ENCODE measurements around the gene NCOR1. TPM values are rescaled to one million over a fixed set of nuclear protein-coding genes. Genes with fewer than 3 reads are reported as not detected.

Gene NCOR1
- total and polyA plus RNA-seq, 2 of the 8 experiments (the other 6 are each of a cell fraction or from before 2014, with no cell fraction given), result 65.4 to 142 TPM

DNA sequence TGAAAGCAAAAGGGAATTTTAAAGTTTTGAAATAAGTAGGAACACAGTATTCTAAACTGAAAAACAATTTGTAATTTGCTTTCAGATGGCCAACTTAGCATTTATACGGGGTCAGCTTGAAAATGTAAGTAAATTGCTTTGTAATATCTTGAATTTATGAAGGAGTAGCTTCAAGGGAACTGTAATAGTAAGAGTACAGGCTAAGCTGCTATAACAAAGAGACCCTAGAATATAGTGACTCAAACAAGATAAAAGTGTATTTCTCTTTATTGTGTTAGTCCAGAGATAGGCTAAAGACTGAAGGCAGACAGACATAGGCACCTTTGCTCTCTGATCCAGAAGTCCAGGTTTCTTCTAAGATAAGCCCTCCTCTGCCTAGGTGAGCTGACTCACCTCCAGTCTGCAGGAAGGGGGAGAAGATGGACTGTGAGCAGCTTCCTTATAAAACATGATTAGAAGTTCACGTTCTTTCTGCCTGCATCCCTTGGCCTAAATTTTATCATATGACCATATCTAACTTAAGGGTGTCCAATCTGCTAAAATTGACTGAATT is 212.6 kb downstream of the NCOR1 start:
- H4K5ac ChIP-seq (ENCODE audit: insufficient read length, low read depth, low read length), result no peak overlapping the region
- H3K4me1 ChIP-seq (replicated peaks in 1 of 4; ENCODE audit: control insufficient read depth in 3 of 4, insufficient read depth in 4 of 4, low read length in 3 of 4), result peaks cover 0 to 6% (median 2%) of the 10 kb centered on the region in 4 experiments; a peak in 3 of 7 replicates
- peaks cover 8% of the 10 kb centered on the region for H3K79me1 ChIP-seq (ENCODE audit: low read depth, low read length)
- no peak overlapping the region for H2AK5ac ChIP-seq (ENCODE audit: low read depth, low read length)
- H2BK12ac ChIP-seq (ENCODE audit: low read depth, low read length), result no peak overlapping the region
- no peak overlapping the region for H4K8ac ChIP-seq (ENCODE audit: extremely low read depth, insufficient read depth, low read length)
- H2BK5ac ChIP-seq (ENCODE audit: low read depth, low read length), result no peak overlapping the region
- WGBS, 2 experiments (ENCODE audit: extremely low coverage in 1 of 2, insufficient coverage in 1 of 2, insufficient read length in 1 of 2, insufficient replicate concordance in 2 of 2, low coverage in 1 of 2, low lambda C conversion rate in 2 of 2, missing lambda C conversion rate in 1 of 2), result 82% methylated on average over 2 of the region's 2 CpGs; no CpG with 5 or more reads in 1 of the 2 experiments
- H4K20me1 ChIP-seq (replicated peaks in 1 of 2; ENCODE audit: control insufficient read depth in 1 of 2, insufficient read depth in 2 of 2, low read length in 2 of 2), result peaks cover 3 to 4% of the 10 kb centered on the region in 2 experiments
- H3K9me3 ChIP-seq (ENCODE audit: insufficient read depth in 2 of 2, low read depth in 1 of 2, low read length in 1 of 2), result no peaks in the 10 kb centered on the region; a peak in 2 of 4 replicates
- H3K9ac ChIP-seq (replicated peaks in 1 of 4; ENCODE audit: extremely low read depth in 1 of 4, low read depth in 3 of 4, low read length in 3 of 4), result no peak overlapping the region
- FAIRE-seq (no peak), DNase-seq (ENCODE audit: low read depth in 1 of 2, low spot score in 2 of 2) (no peak)
- H2BK20ac ChIP-seq (ENCODE audit: low read length), result no peak overlapping the region
- no peak overlapping the region for H3K27ac ChIP-seq (ENCODE audit: low read depth, low read length)
- peaks cover 4% of the 10 kb centered on the region for H3K23me2 ChIP-seq (ENCODE audit: low read depth, low read length)
- CTCF ChIA-PET (ENCODE audit: partially characterized antibody), result no interaction called here
- H2BK15ac ChIP-seq (ENCODE audit: low read length), result no peak overlapping the region
- H3K23ac ChIP-seq (ENCODE audit: insufficient read length), result no peak overlapping the region
- no peak overlapping the region for H3K18ac ChIP-seq (ENCODE audit: extremely low read depth, low read length)
- H3K36me3 ChIP-seq (ENCODE audit: control insufficient read depth in 2 of 4, insufficient read depth in 4 of 4, low read length in 3 of 4), result peaks cover 33 to 67% (median 56%) of the 10 kb centered on the region in 4 experiments
- TF ChIP-seq CHD1 (IDR thresholded peaks at IDR 0.05; ENCODE audit: low read depth, low read length), result no peak
- TF ChIP-seq, protein P1, sequence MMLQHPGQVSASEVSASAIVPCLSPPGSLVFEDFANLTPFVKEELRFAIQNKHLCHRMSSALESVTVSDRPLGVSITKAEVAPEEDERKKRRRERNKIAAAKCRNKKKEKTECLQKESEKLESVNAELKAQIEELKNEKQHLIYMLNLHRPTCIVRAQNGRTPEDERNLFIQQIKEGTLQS (IDR thresholded peaks at IDR 0.05; ENCODE audit: insufficient read depth, low read depth, low read length), result no peak
- no peak overlapping the region for H3K14ac ChIP-seq (ENCODE audit: insufficient read length)
- POLR2A ChIA-PET (ENCODE audit: partially characterized antibody), result interaction anchor here (0.9 kb wide), 1 partner anchor 16 kb away, joined by 4 read pairs; no protein-coding TSS in a partner anchor
- no peak overlapping the region for H3K4me2 ChIP-seq (ENCODE audit: insufficient read depth in 1 of 2, low read depth in 2 of 2, low read length in 2 of 2)
- H4K91ac ChIP-seq (replicated peaks; ENCODE audit: insufficient read length, low read length), result no peak overlapping the region
- no peaks in the 10 kb centered on the region for H3K27me3 ChIP-seq (replicated peaks in 1 of 4; ENCODE audit: control insufficient read depth in 3 of 4, extremely low read depth in 1 of 4, insufficient read depth in 3 of 4, low read length in 3 of 4)
- no peak overlapping the region for H2AFZ ChIP-seq (ENCODE audit: low read length)
- no peak overlapping the region for H3K4me3 ChIP-seq (ENCODE audit: extremely low read depth in 1 of 4, insufficient read depth in 2 of 4, low read depth in 3 of 4, low read length in 4 of 4)
- H3K79me2 ChIP-seq (ENCODE audit: control insufficient read depth in 1 of 2, insufficient read depth in 2 of 2, low read length in 2 of 2), result peaks cover 10 to 29% of the 10 kb centered on the region in 2 experiments
- H2BK120ac ChIP-seq (replicated peaks; ENCODE audit: low read depth, low read length), result no peak overlapping the region
- no peak overlapping the region for H3K56ac ChIP-seq (replicated peaks; ENCODE audit: insufficient read length, low read depth, low read length)
- no peak overlapping the region for H3K4ac ChIP-seq (replicated peaks; ENCODE audit: insufficient read length, low read depth, low read length)
